Gastroesophageal sphincter (tissue), 3 donors: ENCODE data around the gene BGN.

Experiments
- CTCF ChIP-seq, 4 experiments: fragments of 200-600 bp in 2 of 4; fragments of 450-650 bp in 2 of 4; sonication (generic) in 1 of 4; IDR thresholded peaks; one replicate each; pipeline ENCODE4 v1.5.1; 2017 to 2019; ENCODE audit warnings: antibody characterized with exemption in 4 of 4, mild to moderate bottlenecking in 2 of 4, moderate library complexity in 2 of 4
- POLR2A ChIP-seq, 2 donors: fragments of 450-650 bp; IDR thresholded peaks; one replicate each; pipeline ENCODE4 v1.6.1; 2017; ENCODE audit warnings: antibody characterized with exemption in 2 of 2, mild to moderate bottlenecking in 2 of 2, moderate library complexity in 1 of 2
- POLR2AphosphoS5 ChIP-seq: sonication (generic); formaldehyde crosslinking; IDR thresholded peaks from one replicate; pipeline ENCODE4 v1.6.1; 2017; ENCODE audit warnings: antibody characterized with exemption

GRCh38 chrX:153473126-153473525 lies 21.7 kb upstream of the BGN start:
- TF ChIP-seq POLR2A (IDR thresholded peaks at IDR 0.05) (no peak), CTCF (IDR thresholded peaks at IDR 0.05) (no peak), POLR2AphosphoS5 (no peak)
